DND-41 (cell line): Measurements from ENCODE around the gene ETFA.

Experiments
- ATAC-seq: fragments of 200-7000 bp; cut with Tn5 transposase; 3 replicates; pipeline ENCODE4 v1.9.1; 2021; ENCODE audit warnings: low read depth; ENCODE audit not compliant: insufficient read depth
- DNase-seq: peaks from one replicate; pipeline ENCODE4 v3.0.0-alpha.2; 2020
- H2AFZ ChIP-seq: 2 replicates; pipeline ENCODE4 v1.6.0; 2012; ENCODE audit warnings: low read depth, low read length
- H3K27ac ChIP-seq: 2 replicates; pipeline ENCODE4 v1.5.1; 2012; ENCODE audit warnings: low read length, inconsistent platforms
- H3K27me3 ChIP-seq: fragments of 200-600 bp; sonication (generic); 2 replicates; pipeline ENCODE4 v1.6.0; 2012; ENCODE audit warnings: low read length, mild to moderate bottlenecking, inconsistent platforms; ENCODE audit not compliant: insufficient read depth, poor library complexity
- H3K36me3 ChIP-seq: 2 replicates; pipeline ENCODE4 v1.5.1; 2012; ENCODE audit warnings: low read length, inconsistent platforms; ENCODE audit not compliant: insufficient read depth
- H3K4me1 ChIP-seq: 2 replicates; pipeline ENCODE4 v1.5.1; 2012; ENCODE audit warnings: mild to moderate bottlenecking, low read length; ENCODE audit not compliant: insufficient read depth
- H3K4me2 ChIP-seq: 2 replicates; pipeline ENCODE4 v1.6.0; 2012; ENCODE audit warnings: mild to moderate bottlenecking, moderate library complexity, low read length, inconsistent platforms; ENCODE audit not compliant: insufficient read depth
- H3K4me3 ChIP-seq, 2 experiments: fragments of 200-600 bp in 1 of 2; shearing (Covaris generic) in 1 of 2; 2 replicates each; pipeline ENCODE4 v1.5.1; 2012 to 2016; ENCODE audit warnings: inconsistent platforms in 2 of 2, low read length in 2 of 2, mild to moderate bottlenecking in 2 of 2, low read depth in 1 of 2, moderate library complexity in 1 of 2
- H3K79me2 ChIP-seq: 2 replicates; pipeline ENCODE4 v1.6.0; 2012; ENCODE audit warnings: low read length, inconsistent platforms; ENCODE audit not compliant: insufficient read depth
- H3K9ac ChIP-seq: 2 replicates; pipeline ENCODE4 v1.6.0; 2012; ENCODE audit warnings: low read depth, mild to moderate bottlenecking, inconsistent platforms, low read length, moderate library complexity
- H3K9me3 ChIP-seq: 2 replicates; pipeline ENCODE4 v1.5.1; 2012; ENCODE audit warnings: low read length, moderate library complexity, mild to moderate bottlenecking, inconsistent platforms; ENCODE audit not compliant: insufficient read depth, severe bottlenecking
- H4K20me1 ChIP-seq: 2 replicates; pipeline ENCODE4 v1.6.0; 2012; ENCODE audit warnings: low read length; ENCODE audit not compliant: insufficient read depth
- EZH2 ChIP-seq: IDR thresholded peaks from 3 replicates; pipeline ENCODE4 v1.6.1; 2012; ENCODE audit warnings: borderline replicate concordance, low read depth, mild to moderate bottlenecking, moderate library complexity, low read length, inconsistent platforms; ENCODE audit not compliant: severe bottlenecking
- TF ChIP-seq, protein P1 (sequence below): IDR thresholded peaks from 2 replicates; pipeline ENCODE4 v1.5.1; 2012; ENCODE audit warnings: borderline replicate concordance, low read length, moderate library complexity, mild to moderate bottlenecking; ENCODE audit not compliant: poor library complexity, severe bottlenecking; ENCODE audit errors: extremely low read depth

The ETFA gene

DNA sequence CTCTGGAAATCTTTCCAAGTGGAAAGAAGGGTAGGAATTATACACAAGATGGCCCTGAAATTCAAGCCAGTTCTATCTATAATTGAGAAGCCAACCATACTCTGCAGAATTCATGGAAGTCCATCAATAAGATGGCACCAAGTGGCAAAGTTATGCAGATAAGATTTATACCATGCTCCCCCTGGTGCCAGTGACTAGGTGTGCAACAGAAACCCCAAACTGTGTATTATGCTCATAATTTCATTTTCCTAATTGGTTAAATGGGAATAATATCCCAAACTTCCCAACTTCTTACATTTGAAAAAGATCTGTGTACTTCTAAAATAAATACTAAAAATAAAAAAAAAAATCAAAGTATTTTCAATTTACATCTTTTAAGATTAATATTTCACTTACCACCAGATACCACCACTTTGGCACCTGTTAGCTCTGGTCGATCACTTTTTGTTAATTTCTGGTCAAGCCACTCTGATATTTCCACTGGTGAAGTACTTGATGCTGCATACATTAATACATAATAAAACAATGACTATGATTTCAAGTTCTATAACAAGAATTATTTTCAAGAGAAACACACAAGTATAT lies 25.9 kb downstream of the ETFA start:
- Histone ChIP-seq H3K27ac (peak overlapping the region; percentile 88), H3K4me1 (peaks cover 16% of the 10 kb centered on the region), H3K36me3 (peaks cover 45% of the 10 kb centered on the region), H3K79me2 (peaks cover 4% of the 10 kb centered on the region; the same call in 1 of the 2 replicates), H3K9ac (peak overlapping the region; percentile 49; the same call in 1 of the 2 replicates), H3K9me3 (no peaks in the 10 kb centered on the region), H3K4me2 (peak overlapping the region; percentile 75), H3K27me3 (no peaks in the 10 kb centered on the region), H3K4me3 (peak overlapping the region in 1 of 2 experiments; percentile 53; a peak in 1 of 4 replicates), H4K20me1 (no peaks in the 10 kb centered on the region; the same call in 1 of the 2 replicates), H2AFZ (no peak overlapping the region)
- TF ChIP-seq EZH2: no peak
- TF ChIP-seq, protein P1, sequence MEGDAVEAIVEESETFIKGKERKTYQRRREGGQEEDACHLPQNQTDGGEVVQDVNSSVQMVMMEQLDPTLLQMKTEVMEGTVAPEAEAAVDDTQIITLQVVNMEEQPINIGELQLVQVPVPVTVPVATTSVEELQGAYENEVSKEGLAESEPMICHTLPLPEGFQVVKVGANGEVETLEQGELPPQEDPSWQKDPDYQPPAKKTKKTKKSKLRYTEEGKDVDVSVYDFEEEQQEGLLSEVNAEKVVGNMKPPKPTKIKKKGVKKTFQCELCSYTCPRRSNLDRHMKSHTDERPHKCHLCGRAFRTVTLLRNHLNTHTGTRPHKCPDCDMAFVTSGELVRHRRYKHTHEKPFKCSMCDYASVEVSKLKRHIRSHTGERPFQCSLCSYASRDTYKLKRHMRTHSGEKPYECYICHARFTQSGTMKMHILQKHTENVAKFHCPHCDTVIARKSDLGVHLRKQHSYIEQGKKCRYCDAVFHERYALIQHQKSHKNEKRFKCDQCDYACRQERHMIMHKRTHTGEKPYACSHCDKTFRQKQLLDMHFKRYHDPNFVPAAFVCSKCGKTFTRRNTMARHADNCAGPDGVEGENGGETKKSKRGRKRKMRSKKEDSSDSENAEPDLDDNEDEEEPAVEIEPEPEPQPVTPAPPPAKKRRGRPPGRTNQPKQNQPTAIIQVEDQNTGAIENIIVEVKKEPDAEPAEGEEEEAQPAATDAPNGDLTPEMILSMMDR: peak; percentile 56
- DNase-seq: no peak
- no peak for ATAC-seq

DNA sequence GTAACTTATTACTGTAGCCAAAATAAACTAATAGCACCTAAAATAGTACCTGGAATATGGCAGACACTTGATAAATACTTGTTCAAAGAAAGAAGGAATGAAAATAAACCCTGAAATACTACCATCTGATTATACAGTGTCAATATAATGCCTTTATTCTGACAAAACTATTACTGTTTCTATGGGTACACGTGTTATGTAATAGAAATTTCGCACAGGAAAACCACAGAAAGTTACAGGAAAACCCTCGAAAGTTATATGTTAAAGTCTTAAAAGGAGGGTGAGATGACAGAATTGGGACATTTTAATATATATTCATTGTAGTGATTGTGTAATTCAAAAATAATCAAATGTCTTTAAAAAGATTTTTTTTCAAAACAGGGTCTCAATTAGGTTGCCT lies 28.8 kb downstream of the ETFA start:
- H3K9me3 ChIP-seq: no peaks in the 10 kb centered on the region
- no peaks in the 10 kb centered on the region for H3K79me2 ChIP-seq
- no peak overlapping the region for H3K27ac ChIP-seq
- no peak overlapping the region for H2AFZ ChIP-seq
- peaks cover 16% of the 10 kb centered on the region for H3K4me1 ChIP-seq
- H4K20me1 ChIP-seq: no peaks in the 10 kb centered on the region
- no peak overlapping the region for H3K4me3 ChIP-seq
- ATAC-seq (no peak), DNase-seq (no peak)
- H3K36me3 ChIP-seq: peaks cover 69% of the 10 kb centered on the region
- H3K27me3 ChIP-seq: no peaks in the 10 kb centered on the region
- TF ChIP-seq, protein P1: no peak
- TF ChIP-seq EZH2: no peak
- H3K4me2 ChIP-seq: no peak overlapping the region
- no peak overlapping the region for H3K9ac ChIP-seq

DNA sequence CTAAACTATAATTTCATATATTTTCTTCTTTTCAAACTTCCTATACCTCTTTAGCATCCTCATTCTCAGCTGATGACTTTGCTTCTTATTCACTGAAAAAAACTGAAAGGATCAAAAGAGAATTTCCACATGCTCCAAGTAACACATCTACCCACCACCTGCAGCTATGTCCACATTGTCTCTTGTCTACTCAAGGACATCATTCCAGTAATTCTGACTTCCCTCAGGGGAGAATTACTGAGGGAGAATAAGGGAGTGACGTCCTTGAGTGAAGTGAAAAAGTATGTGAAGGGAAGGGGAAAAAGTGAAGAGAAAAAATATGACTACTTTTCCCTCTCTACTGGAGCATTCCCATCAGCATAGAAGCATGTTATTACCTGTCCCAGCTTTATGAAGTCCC lies 32.6 kb downstream of the ETFA start:
- ATAC-seq (no peak), DNase-seq (no peak)
- Histone ChIP-seq H3K4me3 (no peak overlapping the region), H3K9ac (no peak overlapping the region), H3K4me2 (no peak overlapping the region), H3K4me1 (no peaks in the 10 kb centered on the region), H3K36me3 (peaks cover 67% of the 10 kb centered on the region), H3K27me3 (no peaks in the 10 kb centered on the region), H2AFZ (no peak overlapping the region), H3K79me2 (no peaks in the 10 kb centered on the region), H4K20me1 (no peaks in the 10 kb centered on the region), H3K27ac (no peak overlapping the region), H3K9me3 (no peaks in the 10 kb centered on the region)
- TF ChIP-seq, protein P1: no peak
- TF ChIP-seq EZH2: no peak
